GM21381 (cell line): ENCODE measurements around the gene S100A8.

ENCODE experiments used
- ATAC-seq: cut with Tn5 transposase; IDR thresholded peaks from one replicate; pipeline ENCODE4 v1.9.1; 2021; ENCODE audit warnings: mild to moderate bottlenecking, moderate library complexity; ENCODE audit not compliant: unreplicated experiment

Gene S100A8

GRCh38 chr1:153364156-153364555, 26.7 kb downstream of the S100A8 start:
- ATAC-seq, result no peak

- ATAC-seq, result no peak
Observed at GRCh38 chr1:153363641-153364040, 27.2 kb downstream of the S100A8 start.

GRCh38 chr1:153362187-153362775, 28.6 kb downstream of the S100A8 start:
- no peak for ATAC-seq

GRCh38 chr1:153361480-153362109, 29.3 kb downstream of the S100A8 start:
- ATAC-seq, result no peak

DNA sequence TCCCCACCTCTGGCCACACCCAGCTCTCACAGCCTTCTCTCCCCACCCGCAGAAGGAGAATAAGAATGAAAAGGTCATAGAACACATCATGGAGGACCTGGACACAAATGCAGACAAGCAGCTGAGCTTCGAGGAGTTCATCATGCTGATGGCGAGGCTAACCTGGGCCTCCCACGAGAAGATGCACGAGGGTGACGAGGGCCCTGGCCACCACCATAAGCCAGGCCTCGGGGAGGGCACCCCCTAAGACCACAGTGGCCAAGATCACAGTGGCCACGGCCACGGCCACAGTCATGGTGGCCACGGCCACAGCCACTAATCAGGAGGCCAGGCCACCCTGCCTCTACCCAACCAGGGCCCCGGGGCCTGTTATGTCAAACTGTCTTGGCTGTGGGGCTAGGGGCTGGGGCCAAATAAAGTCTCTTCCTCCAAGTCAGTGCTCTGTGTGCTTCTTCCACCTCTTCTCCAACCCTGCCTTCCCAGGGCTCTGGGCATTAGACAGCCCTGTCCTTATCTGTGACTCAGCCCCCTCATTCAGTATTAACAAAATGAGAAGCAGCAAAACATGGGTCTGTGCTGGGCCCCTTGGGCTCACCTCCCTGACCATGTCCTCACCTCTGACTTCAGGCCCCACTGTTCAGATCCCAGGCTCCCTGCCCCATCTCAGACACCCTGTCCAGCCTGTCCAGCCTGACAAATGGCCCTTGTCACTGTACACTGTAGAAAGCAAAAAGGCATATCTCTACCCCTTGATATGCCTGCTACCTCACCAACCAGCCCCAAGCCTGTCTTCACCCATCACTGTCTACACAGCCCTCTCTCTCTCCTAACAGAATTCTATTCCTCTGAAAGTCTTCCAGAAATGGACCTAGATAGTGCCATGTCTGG, 30.0 kb downstream of the S100A8 start:
- ATAC-seq, result no peak

GRCh38 chr1:153360190-153360589, 30.7 kb downstream of the S100A8 start:
- no peak for ATAC-seq

GRCh38 chr1:153359241-153359640, 31.6 kb downstream of the S100A8 start:
- ATAC-seq, result no peak

- no peak for ATAC-seq
Observed at GRCh38 chr1:153358691-153358975, 32.2 kb downstream of the S100A8 start.

GRCh38 chr1:153357853-153358690, 32.8 kb downstream of the S100A8 start, which contains the start of gene S100A9:
Gene S100A9 (plus strand): TSS chr1:153357854. CDS start chr1:153358284, 430 bp downstream.
- no peak for ATAC-seq

DNA sequence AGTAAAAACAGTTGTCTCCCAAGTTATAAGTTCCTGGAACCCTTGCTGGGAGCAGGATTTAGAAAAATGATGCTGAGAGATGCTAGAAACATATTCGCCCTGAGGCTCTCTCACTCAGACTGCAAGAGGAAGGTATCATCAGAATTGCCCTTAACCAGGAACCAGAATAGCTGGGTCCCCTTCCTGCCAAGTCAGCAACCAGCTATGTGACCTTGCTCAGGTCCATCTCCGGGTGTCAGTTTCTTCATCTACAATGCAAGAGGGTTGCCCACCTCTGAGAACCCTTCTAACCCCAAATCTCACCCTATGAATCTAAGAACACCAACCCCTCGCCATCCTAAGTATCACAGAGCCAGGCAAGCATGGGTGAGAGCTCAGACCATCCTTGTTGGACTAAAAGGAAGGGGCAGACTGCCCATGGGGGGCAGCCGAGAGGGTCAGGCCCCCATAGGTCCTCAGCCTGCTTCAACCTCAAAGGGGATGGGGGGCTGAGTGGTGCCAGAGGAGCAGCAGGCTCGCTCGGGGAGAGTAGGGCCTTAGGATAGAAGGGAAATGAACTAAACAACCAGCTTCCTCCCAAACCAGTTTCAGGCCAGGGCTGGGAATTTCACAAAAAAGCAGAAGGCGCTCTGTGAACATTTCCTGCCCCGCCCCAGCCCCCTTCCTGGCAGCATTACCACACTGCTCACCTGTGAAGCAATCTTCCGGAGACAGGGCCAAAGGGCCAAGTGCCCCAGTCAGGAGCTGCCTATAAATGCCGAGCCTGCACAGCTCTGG, 33.6 kb downstream of the S100A8 start:
- ATAC-seq, result no peak

DNA sequence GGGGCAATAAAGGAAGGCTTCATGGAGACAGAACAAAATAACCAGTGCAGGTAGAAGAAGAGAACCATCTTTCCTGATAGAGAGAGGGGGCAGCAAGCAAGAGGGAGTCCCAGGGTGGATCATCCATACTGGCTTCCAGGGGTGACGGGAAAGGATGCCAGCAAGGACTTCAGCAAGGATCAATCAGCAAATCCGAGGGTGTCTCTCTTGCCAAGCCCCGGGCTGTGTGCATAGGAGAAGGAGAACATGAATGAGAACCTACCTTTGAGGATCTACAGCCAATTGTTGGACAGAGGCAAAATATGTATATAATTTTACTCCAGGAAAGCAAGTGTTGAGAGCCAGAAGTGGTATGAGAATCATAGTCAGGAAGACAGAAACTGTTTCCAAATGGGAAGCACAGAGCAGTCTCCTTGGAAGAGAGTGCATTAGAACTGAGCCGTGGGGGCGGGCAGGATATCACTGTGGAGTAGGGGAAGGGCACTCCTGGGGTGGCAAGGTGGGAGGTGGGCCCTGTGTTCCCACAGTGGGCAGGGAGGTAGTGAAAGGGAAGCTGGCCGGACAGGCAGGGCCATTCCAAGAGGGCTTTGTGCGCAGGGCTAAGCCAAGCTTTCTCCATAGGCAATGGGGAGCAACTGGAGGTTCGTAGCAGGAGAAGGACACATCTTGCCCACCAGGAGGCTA, 34.3 kb downstream of the S100A8 start:
- no peak for ATAC-seq

DNA sequence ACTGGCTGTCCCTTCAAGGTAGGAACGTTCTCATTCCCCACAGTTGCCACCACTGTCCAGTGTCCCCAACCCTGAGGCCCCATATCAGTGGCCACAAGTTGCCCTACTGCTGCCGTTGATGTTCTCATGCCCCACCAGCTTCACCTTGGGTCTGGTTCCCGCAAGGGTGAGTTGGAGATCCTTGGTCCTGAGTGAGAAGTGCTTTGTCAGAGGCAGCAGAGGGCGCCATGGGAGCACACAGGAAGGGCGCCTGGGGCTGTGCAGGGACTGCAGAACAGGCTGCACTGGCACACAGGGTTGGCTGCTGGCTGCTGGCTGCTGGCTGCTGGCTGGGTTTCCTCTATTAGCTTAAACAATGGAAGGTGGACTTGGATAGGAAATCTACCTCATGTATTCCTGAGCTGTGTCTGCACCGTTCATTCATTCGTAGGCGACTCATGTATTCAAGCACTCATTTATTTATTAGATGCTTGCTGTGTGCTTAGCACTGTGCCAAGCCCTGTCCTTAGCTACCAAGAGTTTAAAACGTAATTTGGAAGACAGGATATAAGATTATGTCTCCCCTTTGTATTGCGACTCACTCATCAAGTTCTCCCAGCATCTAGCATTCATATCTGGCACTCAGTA, 35.3 kb downstream of the S100A8 start:
- no peak for ATAC-seq

DNA sequence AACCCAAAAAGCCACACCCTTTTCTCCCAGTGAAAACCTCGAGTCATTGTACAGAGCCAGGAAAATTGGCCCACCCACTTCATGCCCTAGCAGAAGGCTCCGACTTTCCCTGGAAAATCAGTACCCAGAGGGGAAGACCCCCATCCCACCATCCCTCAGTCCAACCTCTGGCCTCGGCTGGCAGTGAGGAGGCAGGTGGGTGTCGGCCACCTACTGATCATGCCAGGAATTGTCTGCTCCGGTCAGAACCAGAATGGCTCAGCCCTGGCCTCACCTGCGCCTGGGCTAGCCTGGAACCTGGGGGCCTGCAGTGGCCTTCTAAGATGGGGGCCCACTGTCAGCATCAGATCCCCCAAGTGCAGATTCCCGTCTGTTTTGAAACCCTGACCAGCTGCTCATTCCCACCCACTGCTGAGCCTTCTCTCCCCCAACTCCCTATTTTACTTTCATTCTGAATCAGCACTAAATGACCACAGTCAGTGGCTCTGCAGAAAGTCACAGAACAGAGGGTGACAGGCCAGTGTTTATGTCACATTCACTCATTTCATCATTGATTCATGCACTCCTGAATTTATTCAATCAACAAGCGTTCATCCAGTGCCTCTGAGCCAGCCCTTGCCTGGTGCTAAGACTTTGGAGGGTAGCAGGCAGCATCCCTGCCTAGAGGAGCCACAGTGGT, 36.2 kb downstream of the S100A8 start:
- no peak for ATAC-seq

GRCh38 chr1:153353226-153353947, 37.5 kb downstream of the S100A8 start:
- ATAC-seq, result no peak

DNA sequence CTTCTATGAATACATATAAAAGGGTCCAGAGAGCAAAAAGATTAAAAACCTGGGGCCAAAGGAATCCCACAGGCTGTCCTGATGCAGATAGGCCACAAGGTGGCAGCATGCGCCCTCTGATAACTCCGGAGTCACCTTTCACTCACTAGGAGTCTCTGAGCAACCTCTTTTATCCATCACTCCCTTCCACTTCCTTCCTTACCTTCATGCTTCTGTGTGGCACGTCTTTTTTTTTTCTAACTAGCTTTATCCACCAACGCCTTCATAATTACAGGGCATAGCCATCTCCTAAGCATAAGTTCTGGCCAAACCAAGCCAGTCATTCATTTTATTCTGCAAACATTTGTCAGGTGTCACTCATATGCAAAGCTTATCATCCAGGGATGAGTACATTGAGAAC, 38.4 kb downstream of the S100A8 start:
- ATAC-seq, result no peak

DNA sequence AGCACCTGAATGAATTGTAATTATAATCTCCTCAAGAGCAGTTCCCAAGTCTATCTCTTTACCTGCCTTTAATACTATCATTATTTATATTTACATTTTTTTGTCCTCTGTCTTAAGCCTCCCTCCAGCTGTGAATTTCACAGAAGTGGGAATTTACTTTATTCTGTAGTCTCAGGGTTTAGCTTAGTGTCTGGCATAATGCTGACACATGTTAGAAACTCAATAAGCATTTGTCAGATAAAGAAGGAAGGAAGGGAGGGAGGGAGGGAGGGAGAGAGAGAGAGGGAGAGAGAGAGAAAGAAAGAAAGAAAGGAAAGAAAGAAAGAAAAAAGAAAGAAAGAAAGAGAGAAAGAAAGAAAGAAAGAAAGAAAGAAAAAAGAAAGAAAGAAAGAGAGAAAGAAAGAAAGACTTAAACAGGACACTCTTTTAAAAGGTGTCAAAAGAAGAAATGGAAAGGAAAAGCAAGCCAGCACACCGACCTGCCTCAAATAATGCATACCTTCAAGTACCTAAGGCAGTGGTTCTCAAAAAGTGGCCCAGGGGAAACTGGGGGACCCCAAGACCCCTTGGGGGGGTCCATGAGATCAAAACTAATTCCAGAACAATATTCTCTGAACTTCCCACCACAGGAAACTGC, 40.4 kb downstream of the S100A8 start:
- no peak for ATAC-seq
